Neural cell (in vitro differentiated cells): ENCODE results near the gene AXIN1.

ENCODE experiments used
- CTCF ChIP-seq: fragments of 450-650 bp; IDR thresholded peaks from 2 replicates; pipeline ENCODE4 v1.5.1; 2014; ENCODE audit warnings: antibody characterized with exemption, mild to moderate bottlenecking, moderate library complexity; ENCODE audit not compliant: poor library complexity, severe bottlenecking
- EZH2 ChIP-seq: fragments of 200-600, 300-800 bp; shearing (Covaris generic), sonication (generic); IDR thresholded peaks from 2 replicates; pipeline ENCODE4 v1.6.1; 2014; ENCODE audit warnings: antibody characterized with exemption, low read length, borderline replicate concordance, mild to moderate bottlenecking; ENCODE audit not compliant: insufficient read depth, poor library complexity, severe bottlenecking
- POLR2AphosphoS5 ChIP-seq: IDR thresholded peaks from 2 replicates; pipeline ENCODE4 v1.6.1; 2012
- SMC3 ChIP-seq: fragments of 450-650 bp; conservative IDR thresholded peaks from 2 replicates; pipeline ENCODE4 v1.6.1; 2014; ENCODE audit warnings: antibody characterized with exemption, mild to moderate bottlenecking, moderate library complexity; ENCODE audit not compliant: poor library complexity
- TAF1 ChIP-seq: IDR thresholded peaks from 2 replicates; pipeline ENCODE4 v1.6.1; 2012; ENCODE audit warnings: low read depth

- TF ChIP-seq SMC3 (no peak), CTCF (no peak), POLR2AphosphoS5 (no peak), TAF1 (no peak), EZH2 (no peak)
Observed at GRCh38 chr16:389352-389751, 36.8 kb upstream of the AXIN1 start.
